Activated T-cell treated with anti-CD3 and anti-CD28 coated beads, Interleukin-2, amount 50 U/mL, for 48 hours (primary cell): Measurements from ENCODE around the gene SPRR2F.
"Not testable (repeated sequence)": the region's sequence is repeated elsewhere in the genome, so short reads cannot be mapped to it uniquely, and the experiment has no call there.

ENCODE experiments used
- DNase-seq, 2 experiments: peaks; one replicate each; pipeline ENCODE4 v3.0.0-alpha.2; 2020

Gene SPRR2F

GRCh38 chr1:153113416-153113815 lies at the start of gene SPRR2F:
SPRR2F (minus strand) TSS chr1:153113516; CDS start chr1:153112733, 783 bp downstream.
- no peak for DNase-seq

GRCh38 chr1:153155541-153155940 lies 42.2 kb upstream of the SPRR2F start:
- DNase-seq: no peak

- no peak for DNase-seq
These were observed 39.2 kb upstream of the SPRR2F start for GRCh38 chr1:153152481-153152880.

GRCh38 chr1:153150846-153151245 lies 37.5 kb upstream of the SPRR2F start, which contains the start of gene SPRR2G:
SPRR2G (minus strand) TSS chr1:153150890; CDS start chr1:153150110, 780 bp downstream.
- no peak for DNase-seq

GRCh38 chr1:153141377-153141776 lies 28.1 kb upstream of the SPRR2F start:
- no peak for DNase-seq

GRCh38 chr1:153140484-153140883 lies 27.2 kb upstream of the SPRR2F start:
- DNase-seq: no peak

GRCh38 chr1:153133743-153134142 lies 20.4 kb upstream of the SPRR2F start:
- DNase-seq: no peak

GRCh38 chr1:153133267-153133666 lies 20.0 kb upstream of the SPRR2F start:
- no peak for DNase-seq

- not testable (repeated sequence) for DNase-seq
These were observed 15.4 kb upstream of the SPRR2F start for GRCh38 chr1:153128688-153129087.

GRCh38 chr1:153127296-153127695 lies 14.0 kb upstream of the SPRR2F start:
- DNase-seq: no peak

- DNase-seq: no peak
These were observed 12.2 kb upstream of the SPRR2F start for GRCh38 chr1:153125536-153125935.

GRCh38 chr1:153123793-153124192 lies 10.5 kb upstream of the SPRR2F start:
- not testable (repeated sequence) for DNase-seq

GRCh38 chr1:153122831-153123421 lies 9.6 kb upstream of the SPRR2F start:
- no peak for DNase-seq

GRCh38 chr1:153120945-153121344 lies 7.6 kb upstream of the SPRR2F start:
- no peak for DNase-seq

- DNase-seq: no peak
These were observed 6.2 kb upstream of the SPRR2F start for GRCh38 chr1:153119491-153119971.

- DNase-seq: not testable (repeated sequence)
These were observed 1.9 kb upstream of the SPRR2F start for GRCh38 chr1:153115264-153115663.

- DNase-seq: not testable (repeated sequence)
These were observed 862 bp downstream of the SPRR2F start for GRCh38 chr1:153112454-153112853.

GRCh38 chr1:153100245-153100644 lies 13.1 kb downstream of the SPRR2F start:
- DNase-seq: no peak

GRCh38 chr1:153099461-153100045 lies 13.8 kb downstream of the SPRR2F start:
- DNase-seq: no peak

GRCh38 chr1:153095764-153096163 lies 17.6 kb downstream of the SPRR2F start:
- no peak for DNase-seq

- DNase-seq: no peak
These were observed 18.9 kb downstream of the SPRR2F start, which contains the start of gene SPRR2E for GRCh38 chr1:153094426-153094825. SPRR2E (minus strand) TSS chr1:153094526; CDS start chr1:153093751, 775 bp downstream.

- DNase-seq: no peak
These were observed 25.7 kb downstream of the SPRR2F start for GRCh38 chr1:153087652-153088051.

GRCh38 chr1:153081736-153082135 lies 31.6 kb downstream of the SPRR2F start:
- no peak for DNase-seq
